ENCODE results near the gene NTN1. TPM values are rescaled to one million over a fixed set of nuclear protein-coding genes. Genes with fewer than 3 reads are reported as not detected.

Gene NTN1
- total and polyA plus RNA-seq, 2 of the 13 experiments (the other 11 are each of a cell fraction or from before 2014, with no cell fraction given): 0.04 to 0.05 TPM

GRCh38 chr17:9223531-9223930, 202.2 kb downstream of the NTN1 start:
- Histone ChIP-seq H3K9me3 (ENCODE audit: low read length) (no peaks in the 10 kb centered on the region), H3K4me3 (replicated peaks in 1 of 3; ENCODE audit: insufficient read depth in 1 of 3, low read depth in 2 of 3, low read length in 3 of 3) (no peak overlapping the region), H3K4me2 (ENCODE audit: low read depth, low read length) (no peak overlapping the region), H3K79me2 (ENCODE audit: insufficient read depth, low read length) (no peaks in the 10 kb centered on the region), H3K27ac (ENCODE audit: extremely low read length, insufficient read depth, low read length) (no peak overlapping the region), H4K20me1 (ENCODE audit: insufficient read depth, low read length) (no peaks in the 10 kb centered on the region), H3K9ac (ENCODE audit: insufficient read depth, low read depth, low read length) (no peak overlapping the region), H3K36me3 (replicated peaks in 1 of 2; ENCODE audit: control insufficient read depth in 1 of 2, insufficient read depth in 2 of 2, low read length in 2 of 2) (no peaks in the 10 kb centered on the region), H3K27me3 (ENCODE audit: control insufficient read depth in 1 of 2, insufficient read depth in 2 of 2, low read length in 2 of 2) (peaks cover 8 to 50% of the 10 kb centered on the region in 2 experiments; a peak in 4 of 5 replicates), H2AFZ (ENCODE audit: low read length) (no peak overlapping the region), H3K4me1 (ENCODE audit: insufficient read depth, low read length) (no peaks in the 10 kb centered on the region)
- CTCF ChIA-PET (ENCODE audit: low intra/inter-chr PET ratio, low total read pairs): no interaction called here
- FAIRE-seq (no peak), DNase-seq (ENCODE audit: low spot score) (no peak), ATAC-seq (no peak)
- BruUV-seq (replicated peaks): no TSS peak
- intact Hi-C loops (cut with micrococcal nuclease; ENCODE audit: unreplicated experiment): no loop called here
- in situ Hi-C loops (cut with HindIII; ENCODE audit: extremely low pct_ligation_motif_present, low pct_unique_long_range_greater_than_20kb): no loop called here
- WGBS (ENCODE audit: low lambda C conversion rate): 10% methylated on average over 1 of the region's 8 CpGs
- TF ChIP-seq ZKSCAN8 (CRISPR knock-in tag; IDR thresholded peaks at IDR 0.05; ENCODE audit: borderline replicate concordance): no peak
- no peak for TF ChIP-seq SNAI1 (CRISPR knock-in tag; IDR thresholded peaks at IDR 0.05; ENCODE audit: borderline replicate concordance)
- no peak for TF ChIP-seq ATF7 (IDR thresholded peaks at IDR 0.05)
- no peak for TF ChIP-seq ATF7 (CRISPR knock-in tag; IDR thresholded peaks at IDR 0.05)
- POLR2A ChIA-PET: no interaction called here

GRCh38 chr17:9224485-9224884, 203.2 kb downstream of the NTN1 start:
- intact Hi-C loops (cut with micrococcal nuclease; ENCODE audit: unreplicated experiment): no loop called here
- no peak overlapping the region for H3K27ac ChIP-seq (ENCODE audit: extremely low read length, insufficient read depth, low read length)
- DNase-seq (ENCODE audit: low spot score) (no peak), FAIRE-seq (no peak), ATAC-seq (no peak)
- 56% methylated on average over 5 of the region's 7 CpGs for WGBS (ENCODE audit: low lambda C conversion rate)
- H3K4me3 ChIP-seq (replicated peaks in 1 of 3; ENCODE audit: insufficient read depth in 1 of 3, low read depth in 2 of 3, low read length in 3 of 3): no peak overlapping the region
- POLR2A ChIA-PET: no interaction called here
- CTCF ChIA-PET (ENCODE audit: low intra/inter-chr PET ratio, low total read pairs): no interaction called here
- no TSS peak for BruUV-seq (replicated peaks)
- no peak overlapping the region for H3K4me2 ChIP-seq (ENCODE audit: low read depth, low read length)
- H3K36me3 ChIP-seq (replicated peaks in 1 of 2; ENCODE audit: control insufficient read depth in 1 of 2, insufficient read depth in 2 of 2, low read length in 2 of 2): no peaks in the 10 kb centered on the region
- no peaks in the 10 kb centered on the region for H4K20me1 ChIP-seq (ENCODE audit: insufficient read depth, low read length)
- H2AFZ ChIP-seq (ENCODE audit: low read length): no peak overlapping the region
- H3K79me2 ChIP-seq (ENCODE audit: insufficient read depth, low read length): no peaks in the 10 kb centered on the region
- no peaks in the 10 kb centered on the region for H3K4me1 ChIP-seq (ENCODE audit: insufficient read depth, low read length)
- H3K9ac ChIP-seq (ENCODE audit: insufficient read depth, low read depth, low read length): no peak overlapping the region
- peaks cover 8 to 54% of the 10 kb centered on the region in 2 experiments; a peak in 4 of 5 replicates for H3K27me3 ChIP-seq (ENCODE audit: control insufficient read depth in 1 of 2, insufficient read depth in 2 of 2, low read length in 2 of 2)
- in situ Hi-C loops (cut with HindIII; ENCODE audit: extremely low pct_ligation_motif_present, low pct_unique_long_range_greater_than_20kb): no loop called here
- no peaks in the 10 kb centered on the region for H3K9me3 ChIP-seq (ENCODE audit: low read length)
- TF ChIP-seq XRCC5 (optimal IDR thresholded peaks at IDR 0.05; ENCODE audit: low read length) (no peak), CSRNP2 (CRISPR knock-in tag; conservative IDR thresholded peaks at IDR 0.05; ENCODE audit: low read depth) (no peak), UBTF (CRISPR knock-in tag; IDR thresholded peaks at IDR 0.05) (no peak), ZNF24 (IDR thresholded peaks at IDR 0.05) (no peak), TARDBP (CRISPR knock-in tag; IDR thresholded peaks at IDR 0.05) (no peak), ZNF770 (CRISPR knock-in tag; IDR thresholded peaks at IDR 0.05) (no peak), POLR2G (IDR thresholded peaks at IDR 0.05; ENCODE audit: low read depth, low read length) (no peak), ZNF350 (CRISPR knock-in tag; IDR thresholded peaks at IDR 0.05; ENCODE audit: borderline replicate concordance, low read depth) (no peak), HES4 (CRISPR knock-in tag; IDR thresholded peaks at IDR 0.05; ENCODE audit: borderline replicate concordance) (no peak), TCF12 (IDR thresholded peaks at IDR 0.05) (no peak), TCF12 (CRISPR knock-in tag; IDR thresholded peaks at IDR 0.05) (no peak)

Data from HepG2 (cell line).